Coronary artery (tissue), 2 donors: ENCODE data around the gene MUL1.
A peak's percentile ranks its signal among the peaks of the same experiment; 100 is the strongest.
"Not testable (repeated sequence)": the region's sequence is repeated elsewhere in the genome, so short reads cannot be mapped to it uniquely, and the experiment has no call there.

Experiments
- DNase-seq: peaks from one replicate; pipeline ENCODE4 v3.0.0-alpha.2; 2017; ENCODE audit warnings: low spot score
- H3K27ac ChIP-seq, 2 donors: fragments of 200-600 bp; sonication (generic); one replicate each; pipeline ENCODE4 v1.5.1; 2016 to 2019
- H3K4me3 ChIP-seq: fragments of 200-600 bp; sonication (generic); 2 replicates; pipeline ENCODE4 v1.5.1; 2016; ENCODE audit warnings: mild to moderate bottlenecking, moderate library complexity
- TF ChIP-seq, protein P1 (sequence below): fragments of 200-600 bp; sonication (generic); IDR thresholded peaks from one replicate; pipeline ENCODE4 v1.5.1; 2019; ENCODE audit warnings: antibody characterized with exemption

Gene MUL1

DNA sequence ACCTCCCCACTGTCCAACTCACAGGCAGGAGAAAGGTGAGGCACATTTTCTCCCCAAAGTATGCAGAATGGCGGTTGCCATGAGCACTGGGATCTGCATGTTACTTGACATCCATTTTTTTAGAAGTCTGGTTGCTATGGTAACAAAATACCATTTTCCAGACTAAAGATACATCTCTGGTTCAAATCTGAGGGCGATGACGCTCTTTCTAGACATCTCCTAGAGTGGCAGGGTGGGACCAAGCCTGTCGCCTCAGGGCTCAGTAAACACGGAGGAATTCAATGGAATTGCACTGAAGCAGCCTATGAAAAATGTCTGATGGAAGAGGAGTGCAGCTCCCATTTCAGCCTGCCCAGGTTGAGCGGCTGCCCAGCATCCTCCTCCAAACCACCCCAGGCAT lies 22.9 kb upstream of the MUL1 start:
- no peak for DNase-seq
- TF ChIP-seq, protein P1, sequence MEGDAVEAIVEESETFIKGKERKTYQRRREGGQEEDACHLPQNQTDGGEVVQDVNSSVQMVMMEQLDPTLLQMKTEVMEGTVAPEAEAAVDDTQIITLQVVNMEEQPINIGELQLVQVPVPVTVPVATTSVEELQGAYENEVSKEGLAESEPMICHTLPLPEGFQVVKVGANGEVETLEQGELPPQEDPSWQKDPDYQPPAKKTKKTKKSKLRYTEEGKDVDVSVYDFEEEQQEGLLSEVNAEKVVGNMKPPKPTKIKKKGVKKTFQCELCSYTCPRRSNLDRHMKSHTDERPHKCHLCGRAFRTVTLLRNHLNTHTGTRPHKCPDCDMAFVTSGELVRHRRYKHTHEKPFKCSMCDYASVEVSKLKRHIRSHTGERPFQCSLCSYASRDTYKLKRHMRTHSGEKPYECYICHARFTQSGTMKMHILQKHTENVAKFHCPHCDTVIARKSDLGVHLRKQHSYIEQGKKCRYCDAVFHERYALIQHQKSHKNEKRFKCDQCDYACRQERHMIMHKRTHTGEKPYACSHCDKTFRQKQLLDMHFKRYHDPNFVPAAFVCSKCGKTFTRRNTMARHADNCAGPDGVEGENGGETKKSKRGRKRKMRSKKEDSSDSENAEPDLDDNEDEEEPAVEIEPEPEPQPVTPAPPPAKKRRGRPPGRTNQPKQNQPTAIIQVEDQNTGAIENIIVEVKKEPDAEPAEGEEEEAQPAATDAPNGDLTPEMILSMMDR: no peak
- H3K27ac ChIP-seq: no peak overlapping the region
- H3K4me3 ChIP-seq: no peak overlapping the region

DNA sequence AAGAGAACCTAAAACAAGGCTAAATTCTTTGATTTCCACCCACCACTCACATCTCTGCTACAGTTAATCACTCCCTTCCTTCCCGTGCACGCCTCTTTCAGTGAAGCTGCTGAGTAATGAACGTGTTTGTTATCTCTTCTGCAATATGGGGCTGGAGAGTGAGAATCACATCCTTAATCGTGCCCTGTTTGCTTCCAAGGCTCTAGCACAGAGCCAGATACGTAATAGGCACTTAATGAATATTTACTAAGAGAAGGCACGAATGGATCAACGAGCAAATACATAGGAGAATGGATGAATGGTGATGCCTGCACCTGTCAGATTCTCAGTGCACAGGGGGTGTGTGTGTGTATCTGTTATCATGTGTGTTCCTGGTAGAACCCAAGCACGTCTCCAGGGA lies 22.4 kb upstream of the MUL1 start:
- Histone ChIP-seq H3K4me3 (no peak overlapping the region), H3K27ac (no peak overlapping the region)
- DNase-seq: no peak
- TF ChIP-seq, protein P1: no peak

DNA sequence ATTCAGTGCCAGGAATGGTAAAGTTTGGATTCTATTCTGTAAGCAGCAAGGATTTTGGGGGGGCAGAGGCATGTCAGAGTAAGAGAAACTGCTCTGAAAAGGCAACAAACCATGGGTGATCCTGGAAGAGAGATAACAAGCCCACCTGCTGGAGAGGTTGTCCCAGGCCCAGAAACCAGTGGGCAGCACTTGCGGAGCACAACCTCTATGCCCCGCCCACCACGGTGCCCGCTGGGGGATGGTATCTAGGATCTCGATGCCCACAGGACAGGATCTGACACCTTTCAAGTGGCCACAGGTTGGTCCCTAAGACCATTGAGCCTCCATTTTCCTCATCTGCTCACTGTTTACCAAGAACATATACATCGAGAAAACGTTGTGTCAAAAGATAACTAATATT lies 20.3 kb upstream of the MUL1 start:
- Histone ChIP-seq H3K27ac (no peak overlapping the region), H3K4me3 (no peak overlapping the region)
- DNase-seq: no peak
- TF ChIP-seq, protein P1: no peak

DNA sequence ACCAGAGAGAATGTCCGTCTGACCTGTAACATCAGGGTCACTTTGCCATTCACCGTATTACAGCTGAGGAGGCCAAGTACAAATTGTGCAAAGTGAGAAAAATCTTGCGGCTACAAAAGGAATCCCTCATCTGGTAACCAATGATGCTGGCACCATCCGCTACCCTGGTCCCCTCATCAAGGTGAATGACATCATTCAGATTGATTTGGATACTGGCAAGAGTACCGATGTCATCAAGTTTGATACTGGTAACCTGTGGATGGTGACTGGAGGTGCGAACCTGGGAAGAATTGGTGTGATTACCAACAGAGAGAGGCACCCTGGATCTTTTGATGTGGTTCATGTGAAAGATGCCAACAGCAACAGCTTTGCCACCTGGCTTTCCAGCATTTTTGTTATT lies 18.3 kb upstream of the MUL1 start:
- TF ChIP-seq, protein P1: no peak
- DNase-seq: no peak
- H3K27ac ChIP-seq: no peak overlapping the region
- H3K4me3 ChIP-seq: no peak overlapping the region

DNA sequence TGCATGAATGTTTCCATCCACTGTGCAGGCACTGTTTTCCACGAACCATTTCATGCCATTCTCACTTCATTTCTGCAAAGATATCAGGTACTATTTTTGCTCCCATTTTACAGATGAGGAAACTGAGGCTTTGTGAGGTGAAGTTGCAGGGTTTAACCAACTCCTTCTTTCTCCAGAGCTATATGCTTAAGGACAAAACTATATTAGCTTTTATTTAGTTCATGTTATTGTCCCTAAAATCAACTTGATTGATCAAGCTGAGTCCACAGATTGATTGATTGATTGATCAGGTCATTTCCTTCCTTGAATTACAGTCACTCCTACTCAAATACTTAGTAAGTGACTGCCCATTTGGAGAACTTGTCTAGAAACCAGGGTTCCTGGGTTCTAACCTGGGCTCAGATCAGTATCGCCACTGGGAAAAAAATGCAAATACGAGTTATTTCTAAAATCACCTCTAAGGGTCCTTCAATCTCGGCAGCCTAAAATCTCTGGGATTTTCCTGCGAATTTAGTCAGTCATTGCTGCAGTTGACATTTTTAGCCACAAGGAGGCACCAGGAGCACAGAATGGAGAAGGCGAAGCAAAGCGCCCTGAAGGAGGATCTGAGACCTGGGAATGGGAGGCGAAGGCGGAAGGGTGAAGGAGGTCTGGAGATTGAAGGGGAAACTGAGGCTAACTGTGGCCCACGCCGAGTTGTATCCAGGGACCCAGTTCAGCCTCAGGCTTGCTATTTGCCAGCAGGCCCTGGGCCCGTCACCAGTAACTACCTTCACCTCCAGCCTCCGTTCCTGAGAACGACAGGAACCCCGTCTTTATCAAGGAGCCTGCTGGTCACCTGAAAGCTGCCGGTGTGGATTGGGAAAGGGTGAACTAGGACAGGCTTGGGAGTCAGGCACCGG lies 14.3 kb upstream of the MUL1 start:
- Histone ChIP-seq H3K4me3 (peak overlapping the region; percentile 51), H3K27ac (no peak overlapping the region)
- DNase-seq: peak; percentile 76
- TF ChIP-seq, protein P1: peak; percentile 74

DNA sequence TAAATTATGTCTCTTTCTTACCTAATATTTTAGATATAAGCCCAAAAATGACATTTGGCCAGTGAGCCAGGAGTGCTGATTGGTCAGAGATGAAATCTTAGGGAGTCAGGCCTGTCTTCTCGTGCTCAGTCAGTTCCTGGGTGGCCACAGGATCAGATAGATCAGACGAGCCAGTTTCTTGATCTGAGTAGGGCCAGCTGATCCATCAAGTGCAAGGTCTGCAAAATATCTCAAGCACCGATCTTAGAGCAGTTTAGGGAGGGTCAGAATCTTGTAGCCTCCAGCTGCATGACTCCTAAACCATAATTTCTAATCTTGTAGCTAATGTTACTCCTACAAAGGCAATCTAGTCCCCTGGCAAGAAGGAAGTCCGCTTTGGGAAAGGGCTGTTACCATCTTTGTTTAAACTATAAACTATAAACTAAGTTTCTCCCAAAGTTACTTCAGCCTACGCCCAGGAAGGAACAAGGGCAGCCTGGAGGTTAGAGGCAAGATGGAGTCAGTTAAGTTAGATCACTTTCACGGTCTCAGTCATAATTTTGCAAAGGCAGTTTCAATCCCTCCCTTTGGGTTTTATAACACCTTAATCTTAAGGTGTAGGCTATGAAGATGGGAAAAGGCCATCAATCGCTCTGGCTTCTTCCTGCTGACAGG lies 11.8 kb upstream of the MUL1 start:
- not testable (repeated sequence) for DNase-seq, H3K27ac ChIP-seq, H3K4me3 ChIP-seq

DNA sequence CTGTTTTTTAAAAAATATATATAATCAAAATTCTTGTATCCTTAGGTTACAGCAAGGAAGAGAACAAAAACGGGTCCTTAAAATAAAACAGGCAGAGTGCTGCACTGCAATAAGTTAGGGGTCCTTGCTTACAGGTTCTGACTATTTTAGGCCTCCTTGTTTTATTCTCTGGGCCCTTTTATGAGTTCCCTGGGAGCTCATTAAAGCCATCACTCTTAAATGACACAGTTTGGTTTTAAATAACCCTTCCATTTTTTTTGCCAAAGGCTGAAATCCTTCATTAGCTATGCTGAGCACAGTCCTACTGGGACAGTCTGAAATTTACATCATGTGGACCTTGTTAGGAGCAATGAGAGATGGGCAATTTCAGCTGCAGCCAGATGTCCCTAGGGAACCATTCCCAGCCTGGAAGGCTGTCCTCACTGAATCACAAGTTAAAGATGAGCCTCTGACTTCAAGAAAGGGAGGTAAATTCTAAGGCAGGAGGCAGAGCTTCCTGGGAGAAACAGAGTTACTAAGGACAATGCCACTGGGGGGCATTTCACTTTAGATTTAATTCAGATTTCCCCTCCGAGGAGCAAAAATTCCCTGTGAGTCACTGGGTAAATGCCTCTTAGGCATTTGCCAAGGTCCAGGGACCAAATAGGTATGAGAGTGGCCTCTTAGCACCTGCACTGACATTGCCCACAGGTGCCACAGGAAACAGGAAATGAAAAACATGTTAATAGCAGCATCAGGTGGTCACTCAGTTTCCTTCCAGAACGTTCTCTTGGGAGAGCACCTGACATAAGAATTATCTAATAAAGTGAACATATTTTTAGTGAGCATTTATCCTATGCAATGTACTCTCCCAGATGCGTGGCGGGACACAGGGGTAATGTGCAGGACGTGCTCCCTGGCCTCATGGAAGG lies 3.8 kb upstream of the MUL1 start:
- Histone ChIP-seq H3K27ac (no peak overlapping the region), H3K4me3 (no peak overlapping the region)
- no peak for DNase-seq
- TF ChIP-seq, protein P1: no peak
